ENCODE results near the gene WDR86.

WDR86 gene

GRCh38 chr7:151438864-151439601 lies 29.2 kb upstream of the WDR86 start:
- DNase-seq (ENCODE audit: insufficient read length) (no peak), FAIRE-seq (no peak)
- TF ChIP-seq TAF1 (IDR thresholded peaks at IDR 0.05; ENCODE audit: borderline replicate concordance, low read depth, low read length) (no peak), POLR2A (IDR thresholded peaks at IDR 0.05; ENCODE audit: low read depth, low read length) (no peak), POLR2AphosphoS5 (IDR thresholded peaks at IDR 0.05; ENCODE audit: low read depth, low read length) (no peak)

- no peak for FAIRE-seq
- no peak for TF ChIP-seq POLR2AphosphoS5 (IDR thresholded peaks at IDR 0.05; ENCODE audit: low read depth, low read length)
- no peak for TF ChIP-seq POLR2A (IDR thresholded peaks at IDR 0.05; ENCODE audit: low read depth, low read length)
- no peak for TF ChIP-seq TAF1 (IDR thresholded peaks at IDR 0.05; ENCODE audit: borderline replicate concordance, low read depth, low read length)
- no peak for DNase-seq (ENCODE audit: insufficient read length)
Measured at GRCh38 chr7:151437866-151438516, 28.2 kb upstream of the WDR86 start.

GRCh38 chr7:151437159-151437553 lies 27.3 kb upstream of the WDR86 start:
- no peak for DNase-seq (ENCODE audit: insufficient read length)
- no peak for FAIRE-seq
- TF ChIP-seq POLR2AphosphoS5 (IDR thresholded peaks at IDR 0.05; ENCODE audit: low read depth, low read length) (no peak), TAF1 (IDR thresholded peaks at IDR 0.05; ENCODE audit: borderline replicate concordance, low read depth, low read length) (no peak), POLR2A (IDR thresholded peaks at IDR 0.05; ENCODE audit: low read depth, low read length) (no peak)

GRCh38 chr7:151436446-151437158 lies 26.8 kb upstream of the WDR86 start:
- DNase-seq (ENCODE audit: insufficient read length) (no peak), FAIRE-seq (no peak)
- TF ChIP-seq POLR2AphosphoS5 (IDR thresholded peaks at IDR 0.05; ENCODE audit: low read depth, low read length) (no peak), POLR2A (IDR thresholded peaks at IDR 0.05; ENCODE audit: low read depth, low read length) (no peak), TAF1 (IDR thresholded peaks at IDR 0.05; ENCODE audit: borderline replicate concordance, low read depth, low read length) (no peak)

- FAIRE-seq: no peak
- no peak for TF ChIP-seq POLR2A (IDR thresholded peaks at IDR 0.05; ENCODE audit: low read depth, low read length)
- no peak for TF ChIP-seq TAF1 (IDR thresholded peaks at IDR 0.05; ENCODE audit: borderline replicate concordance, low read depth, low read length)
- no peak for TF ChIP-seq POLR2AphosphoS5 (IDR thresholded peaks at IDR 0.05; ENCODE audit: low read depth, low read length)
Measured at GRCh38 chr7:151435971-151436370, 26.1 kb upstream of the WDR86 start.

GRCh38 chr7:151435103-151435916 lies 25.5 kb upstream of the WDR86 start:
- TF ChIP-seq POLR2A (IDR thresholded peaks at IDR 0.05; ENCODE audit: low read depth, low read length) (no peak), POLR2AphosphoS5 (IDR thresholded peaks at IDR 0.05; ENCODE audit: low read depth, low read length) (no peak), TAF1 (IDR thresholded peaks at IDR 0.05; ENCODE audit: borderline replicate concordance, low read depth, low read length) (no peak)
- FAIRE-seq: no peak
- DNase-seq (ENCODE audit: insufficient read length): no peak

More at GRCh38 chr7:151435971-151436370, 26.1 kb upstream of the WDR86 start:
- no peak for DNase-seq (ENCODE audit: insufficient read length)

- TF ChIP-seq POLR2A (IDR thresholded peaks at IDR 0.05; ENCODE audit: low read depth, low read length) (no peak), TAF1 (IDR thresholded peaks at IDR 0.05; ENCODE audit: borderline replicate concordance, low read depth, low read length) (no peak), POLR2AphosphoS5 (IDR thresholded peaks at IDR 0.05; ENCODE audit: low read depth, low read length) (no peak)
- no peak for FAIRE-seq
- DNase-seq (ENCODE audit: insufficient read length): no peak
Measured at GRCh38 chr7:151434549-151434948, 24.7 kb upstream of the WDR86 start.

GRCh38 chr7:151433721-151434400 lies 24.0 kb upstream of the WDR86 start:
- no peak for TF ChIP-seq POLR2A (IDR thresholded peaks at IDR 0.05; ENCODE audit: low read depth, low read length)
- no peak for TF ChIP-seq TAF1 (IDR thresholded peaks at IDR 0.05; ENCODE audit: borderline replicate concordance, low read depth, low read length)
- TF ChIP-seq POLR2AphosphoS5 (IDR thresholded peaks at IDR 0.05; ENCODE audit: low read depth, low read length): no peak
- FAIRE-seq: no peak
- no peak for DNase-seq (ENCODE audit: insufficient read length)

- TF ChIP-seq POLR2A (IDR thresholded peaks at IDR 0.05; ENCODE audit: low read depth, low read length) (no peak), TAF1 (IDR thresholded peaks at IDR 0.05; ENCODE audit: borderline replicate concordance, low read depth, low read length) (no peak), POLR2AphosphoS5 (IDR thresholded peaks at IDR 0.05; ENCODE audit: low read depth, low read length) (no peak)
- DNase-seq (ENCODE audit: insufficient read length) (peak; percentile 76), FAIRE-seq (no peak)
Measured at GRCh38 chr7:151432658-151433521, 23.1 kb upstream of the WDR86 start.
